ENCODE results near the gene DTNA. TPM values are rescaled to one million over a fixed set of nuclear protein-coding genes. Genes with fewer than 3 reads are reported as not detected.

Gene DTNA
- total RNA-seq, 2 experiments from 2014 or later, result not detected

DNA sequence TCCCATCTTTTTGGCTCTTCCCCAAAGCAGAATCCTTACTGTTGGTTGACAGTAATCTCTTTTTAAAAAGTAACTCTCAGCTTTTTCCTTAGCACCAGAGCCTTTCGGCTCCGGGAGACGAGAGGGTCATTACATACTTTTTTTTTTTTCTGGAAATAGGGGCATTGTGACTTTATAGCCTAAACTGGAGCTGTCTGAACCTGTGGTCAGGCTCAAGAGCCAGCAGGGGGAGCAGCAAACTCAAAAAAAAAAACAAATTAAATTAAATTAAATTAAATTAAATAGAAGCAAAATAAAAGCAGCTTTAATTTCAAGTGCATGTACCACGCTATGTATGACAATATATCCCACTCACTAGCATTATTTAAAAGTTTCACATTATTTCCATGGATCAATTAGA, 156.6 kb downstream of the DTNA start:
- peaks cover 30% of the 10 kb centered on the region for H3K4me1 Mint-ChIP-seq
- peaks cover 2% of the 10 kb centered on the region for H3K36me3 Mint-ChIP-seq
- ATAC-seq (no peak), DNase-seq (no peak)
- no peak overlapping the region for H3K4me3 Mint-ChIP-seq
- H3K27me3 Mint-ChIP-seq, result peaks cover 25% of the 10 kb centered on the region
- no peak overlapping the region for H3K27ac Mint-ChIP-seq
- H3K9me3 Mint-ChIP-seq (ENCODE audit: low read depth), result no peaks in the 10 kb centered on the region
- CTCF ChIA-PET, result no interaction called here

DNA sequence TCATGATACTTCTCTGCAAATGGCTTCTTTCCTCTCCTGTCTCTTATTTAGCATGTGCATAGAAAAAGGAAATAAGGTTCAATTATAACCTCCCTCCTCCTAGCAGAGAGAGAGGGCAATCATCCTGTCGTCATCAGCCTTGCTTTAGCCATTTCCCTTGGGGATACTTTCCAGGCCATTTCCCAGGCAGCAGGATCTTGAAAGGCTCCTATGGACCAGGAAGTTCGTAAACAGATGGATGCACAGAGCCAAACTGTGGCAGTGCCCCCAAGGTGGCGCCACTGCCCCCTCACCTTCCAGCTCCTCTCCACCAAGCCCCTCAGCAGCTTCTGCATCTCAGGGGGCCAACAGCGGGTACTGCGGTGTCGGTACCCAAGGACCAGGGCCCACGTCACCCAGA, 157.4 kb downstream of the DTNA start:
- ATAC-seq (no peak), DNase-seq (no peak)
- Mint-ChIP-seq H3K4me1 (peaks cover 31% of the 10 kb centered on the region), H3K27ac (no peak overlapping the region), H3K36me3 (peaks cover 2% of the 10 kb centered on the region), H3K9me3 (ENCODE audit: low read depth) (no peaks in the 10 kb centered on the region), H3K27me3 (peaks cover 21% of the 10 kb centered on the region), H3K4me3 (no peak overlapping the region)
- CTCF ChIA-PET, result interaction anchor here (0.7 kb wide), 1 partner anchor 21 kb away, joined by 3 read pairs; no protein-coding TSS in a partner anchor

DNA sequence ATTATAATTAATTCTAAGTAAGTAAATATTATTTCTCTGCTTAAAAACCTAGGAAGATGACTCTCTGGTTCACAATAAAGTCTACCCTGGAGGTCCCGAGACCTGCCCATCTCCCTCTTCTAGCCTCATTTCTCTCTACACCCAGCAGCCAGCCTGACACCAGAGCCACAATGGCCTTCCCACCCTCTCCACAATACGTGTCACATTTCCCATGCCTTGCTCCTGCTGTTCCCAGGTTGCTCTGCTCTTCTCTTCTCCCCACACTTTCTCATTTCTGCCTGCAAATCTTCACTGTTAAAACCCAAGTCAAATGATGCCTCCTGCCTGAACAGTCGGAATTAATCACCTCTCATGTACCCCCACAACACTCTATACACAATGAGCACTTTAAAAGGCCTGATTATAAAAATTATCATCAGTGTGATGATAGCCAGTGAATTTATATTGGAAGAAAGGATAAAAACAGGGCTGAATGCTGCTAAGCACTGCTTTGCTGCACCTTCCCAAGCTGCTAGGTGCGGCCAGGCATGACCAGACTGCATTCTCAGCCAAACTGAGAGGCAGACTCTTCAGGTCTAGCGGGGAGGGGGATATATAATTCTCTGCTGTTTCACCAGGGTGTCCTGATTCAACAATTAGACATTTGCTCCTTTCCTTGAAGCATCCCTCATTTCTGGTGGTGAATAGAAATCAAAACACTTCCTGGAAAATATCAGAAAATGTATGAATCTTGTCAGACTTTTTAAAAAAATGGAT, 160.6 kb downstream of the DTNA start:
- Mint-ChIP-seq H3K27ac (no peak overlapping the region), H3K27me3 (peaks cover 14% of the 10 kb centered on the region), H3K36me3 (no peaks in the 10 kb centered on the region), H3K9me3 (ENCODE audit: low read depth) (no peaks in the 10 kb centered on the region), H3K4me1 (peaks cover 25% of the 10 kb centered on the region), H3K4me3 (no peak overlapping the region)
- no peak for ATAC-seq
- DNase-seq, result no peak
- CTCF ChIA-PET, result no interaction called here

DNA sequence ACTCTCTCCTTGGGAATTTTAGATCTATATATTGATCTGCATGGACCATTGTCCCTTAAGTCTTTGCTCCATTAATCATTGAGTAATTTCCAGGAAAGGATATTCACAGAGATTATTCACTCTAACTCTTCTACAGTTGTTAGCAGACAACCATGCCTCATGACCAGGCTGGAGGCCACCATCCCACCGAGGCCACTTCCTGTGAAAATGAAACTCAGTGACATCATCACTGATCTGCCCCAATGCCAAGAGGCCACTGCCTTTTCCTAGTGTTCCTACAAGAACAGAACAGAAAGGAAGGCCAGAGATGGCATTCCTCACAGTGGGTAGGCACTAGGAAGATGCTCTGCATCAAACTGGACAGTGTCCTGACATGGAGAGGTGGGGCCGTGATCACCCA, 161.3 kb downstream of the DTNA start:
- no peak overlapping the region for H3K27ac Mint-ChIP-seq
- H3K4me1 Mint-ChIP-seq, result peaks cover 20% of the 10 kb centered on the region
- peaks cover 11% of the 10 kb centered on the region for H3K27me3 Mint-ChIP-seq
- ATAC-seq (peak; percentile 53), DNase-seq (peak; percentile 54)
- H3K9me3 Mint-ChIP-seq (ENCODE audit: low read depth), result no peaks in the 10 kb centered on the region
- no peak overlapping the region for H3K4me3 Mint-ChIP-seq
- CTCF ChIA-PET, result no interaction called here
- H3K36me3 Mint-ChIP-seq, result no peaks in the 10 kb centered on the region

DNA sequence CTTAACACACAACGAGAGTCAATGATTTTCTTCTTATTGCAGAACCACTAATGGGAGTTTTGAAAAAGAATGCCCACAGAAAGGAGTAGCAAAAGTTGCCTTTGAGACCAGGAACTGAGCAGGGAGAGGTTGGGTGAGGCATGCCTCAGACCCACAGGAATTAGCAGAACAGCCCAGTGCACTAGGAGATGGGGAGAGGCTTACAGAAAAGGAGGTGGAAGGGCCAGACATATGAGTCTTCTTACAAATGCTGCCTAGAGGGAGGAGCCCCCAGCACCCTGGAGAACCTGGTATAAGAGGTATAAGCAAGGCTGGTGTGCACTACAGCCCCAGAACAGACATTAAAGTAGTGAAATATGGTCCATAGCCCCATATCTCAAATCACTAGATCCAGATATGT, 162.0 kb downstream of the DTNA start:
- DNase-seq (no peak), ATAC-seq (no peak)
- H3K27ac Mint-ChIP-seq, result no peak overlapping the region
- H3K4me1 Mint-ChIP-seq, result peaks cover 14% of the 10 kb centered on the region
- H3K4me3 Mint-ChIP-seq, result no peak overlapping the region
- CTCF ChIA-PET, result no interaction called here
- peaks cover 11% of the 10 kb centered on the region for H3K27me3 Mint-ChIP-seq
- no peaks in the 10 kb centered on the region for H3K9me3 Mint-ChIP-seq (ENCODE audit: low read depth)
- H3K36me3 Mint-ChIP-seq, result no peaks in the 10 kb centered on the region

DNA sequence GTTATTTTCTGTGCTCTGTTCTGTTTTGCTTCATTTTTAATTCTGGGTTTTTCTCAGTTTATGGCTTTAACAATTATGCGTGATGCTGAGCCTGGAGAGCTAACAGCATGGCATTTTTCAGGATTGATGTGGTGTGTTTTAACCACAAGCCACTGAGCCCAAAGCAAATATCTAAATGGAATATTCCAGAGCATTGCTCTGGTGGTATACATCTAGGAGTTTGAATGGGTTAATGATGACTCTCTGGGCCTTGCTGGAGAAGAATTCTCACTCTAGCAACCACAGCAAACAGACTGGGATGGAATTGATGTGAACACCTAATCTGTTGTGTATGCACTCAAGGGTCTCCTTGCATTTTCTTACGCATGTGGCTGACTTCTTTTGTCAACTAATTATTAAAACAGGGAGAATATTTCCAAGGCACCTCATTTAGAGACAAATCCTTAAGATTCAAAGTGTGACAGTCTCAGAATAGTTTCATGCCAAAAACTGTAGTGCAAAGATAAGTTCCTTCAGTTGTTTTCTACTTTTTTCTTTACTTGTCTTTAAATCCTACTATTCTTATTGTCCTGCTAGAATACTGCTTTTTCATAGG, 164.0 kb downstream of the DTNA start:
- H3K4me1 Mint-ChIP-seq, result peaks cover 12% of the 10 kb centered on the region
- no peaks in the 10 kb centered on the region for H3K36me3 Mint-ChIP-seq
- H3K4me3 Mint-ChIP-seq, result no peak overlapping the region
- H3K27me3 Mint-ChIP-seq, result peaks cover 14% of the 10 kb centered on the region
- no peak overlapping the region for H3K27ac Mint-ChIP-seq
- CTCF ChIA-PET, result no interaction called here
- DNase-seq (no peak), ATAC-seq (no peak)
- H3K9me3 Mint-ChIP-seq (ENCODE audit: low read depth), result no peaks in the 10 kb centered on the region

DNA sequence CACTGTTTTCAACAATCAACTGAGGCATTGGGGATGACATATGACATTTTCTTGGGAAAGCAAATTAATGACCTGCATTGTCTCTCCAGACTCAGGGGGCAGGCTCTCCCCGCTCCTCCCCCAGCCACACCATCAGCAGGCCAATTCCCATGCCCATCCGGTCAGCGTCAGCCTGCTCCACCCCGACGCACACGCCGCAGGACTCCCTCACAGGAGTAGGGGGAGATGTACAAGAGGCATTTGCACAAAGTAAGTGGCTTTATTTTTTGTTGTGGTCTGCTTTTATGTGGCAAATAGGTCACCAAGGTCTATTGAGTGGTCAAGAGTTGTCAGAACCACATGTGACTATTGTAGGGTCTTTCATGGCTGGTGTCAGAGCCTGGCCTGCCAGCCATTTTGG, 165.1 kb downstream of the DTNA start:
- CTCF ChIA-PET, result no interaction called here
- ATAC-seq (no peak), DNase-seq (no peak)
- Mint-ChIP-seq H3K4me1 (peaks cover 12% of the 10 kb centered on the region), H3K36me3 (no peaks in the 10 kb centered on the region), H3K4me3 (no peak overlapping the region), H3K9me3 (ENCODE audit: low read depth) (no peaks in the 10 kb centered on the region), H3K27me3 (peaks cover 13% of the 10 kb centered on the region), H3K27ac (no peak overlapping the region)

DNA sequence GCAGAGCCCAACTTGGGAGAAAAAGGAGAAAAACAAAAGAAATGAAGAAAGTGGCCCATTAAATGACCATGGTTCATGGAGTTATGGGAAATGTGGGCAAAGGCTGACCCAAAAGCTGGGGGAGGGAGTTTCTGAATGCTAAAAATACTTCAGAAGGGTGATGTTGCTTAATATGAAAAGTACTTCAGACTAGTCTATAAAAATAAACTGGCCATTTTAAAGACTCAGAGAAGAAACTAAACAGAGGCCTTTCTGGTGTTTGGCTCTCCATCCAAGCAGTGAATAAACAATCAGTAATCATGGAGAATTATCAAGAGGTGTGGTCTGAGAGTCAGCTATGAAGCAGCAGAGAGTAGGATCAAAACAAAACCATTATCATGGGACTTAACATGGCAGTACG, 170.3 kb downstream of the DTNA start:
- ATAC-seq, result no peak
- no peak overlapping the region for H3K27ac Mint-ChIP-seq
- H3K9me3 Mint-ChIP-seq (ENCODE audit: low read depth), result no peaks in the 10 kb centered on the region
- no peak for DNase-seq
- H3K4me1 Mint-ChIP-seq, result no peaks in the 10 kb centered on the region
- H3K36me3 Mint-ChIP-seq, result no peaks in the 10 kb centered on the region
- peaks cover 9% of the 10 kb centered on the region for H3K27me3 Mint-ChIP-seq
- CTCF ChIA-PET, result no interaction called here
- H3K4me3 Mint-ChIP-seq, result no peak overlapping the region

DNA sequence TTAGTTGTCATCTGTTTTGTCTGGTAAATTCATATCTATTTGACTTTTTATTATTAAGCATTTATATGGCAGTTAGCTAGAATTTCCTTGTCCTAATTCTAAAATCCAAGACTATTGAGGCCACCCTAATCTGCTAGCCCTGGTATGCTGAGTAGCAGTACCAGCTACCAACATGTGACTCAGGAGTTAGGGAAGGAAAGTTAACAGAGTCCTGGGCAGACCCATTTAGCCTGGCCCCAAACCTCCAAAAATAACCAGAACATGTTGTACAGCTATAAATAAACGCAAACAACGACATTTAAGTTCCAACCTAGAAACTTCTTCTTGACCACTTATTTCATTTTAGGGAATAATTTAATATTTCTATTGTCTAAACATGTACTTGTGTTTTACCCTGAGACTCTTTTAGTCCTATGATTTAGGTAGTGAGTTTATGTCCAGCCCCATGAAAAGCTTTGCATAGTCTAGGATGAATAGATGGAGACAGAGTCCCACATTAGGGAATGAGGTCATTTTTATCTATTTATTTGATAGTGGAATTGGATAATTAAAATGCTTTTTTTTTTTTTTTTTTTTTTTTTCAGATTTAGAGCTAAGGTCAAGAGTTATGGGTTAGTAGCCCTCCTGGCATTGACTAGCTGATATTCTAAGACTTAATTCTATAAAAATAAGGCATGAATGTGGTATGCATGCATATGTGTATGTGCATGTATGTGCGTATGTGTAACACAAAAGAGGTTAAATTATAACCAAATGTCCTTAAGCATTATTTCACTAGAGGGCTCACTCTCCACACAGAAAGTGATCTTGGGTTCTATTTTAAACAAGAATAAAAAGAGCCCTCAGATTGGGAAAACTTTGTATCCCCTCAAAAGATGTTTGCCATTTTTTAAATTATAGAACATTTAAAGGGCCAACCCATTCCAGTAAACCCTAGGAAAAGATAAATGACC, 171.1 kb downstream of the DTNA start:
- Mint-ChIP-seq H3K9me3 (ENCODE audit: low read depth) (no peaks in the 10 kb centered on the region), H3K27me3 (peaks cover 9% of the 10 kb centered on the region), H3K27ac (no peak overlapping the region), H3K36me3 (no peaks in the 10 kb centered on the region), H3K4me1 (no peaks in the 10 kb centered on the region), H3K4me3 (no peak overlapping the region)
- ATAC-seq, result no peak
- CTCF ChIA-PET, result no interaction called here
- no peak for DNase-seq

DNA sequence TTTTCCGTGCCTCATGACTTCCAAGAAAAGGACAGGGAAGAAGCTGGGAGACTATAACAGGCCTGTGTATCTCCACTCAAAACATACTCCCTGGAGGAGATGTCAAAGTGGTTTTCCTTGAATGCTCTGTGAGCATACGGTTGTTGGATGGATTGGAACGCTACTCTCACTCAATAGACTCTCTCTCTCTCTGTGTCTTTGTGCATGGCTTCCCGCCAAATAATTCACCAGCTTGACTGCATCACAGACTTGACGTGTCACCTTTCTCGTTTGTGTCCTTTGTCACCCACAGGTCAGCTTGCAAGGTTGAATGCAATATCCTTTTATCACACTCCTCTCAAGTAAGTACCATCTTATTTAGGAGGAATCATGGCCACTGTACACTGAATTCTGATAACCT, 174.3 kb downstream of the DTNA start:
- no peak for ATAC-seq
- Mint-ChIP-seq H3K4me1 (no peaks in the 10 kb centered on the region), H3K9me3 (ENCODE audit: low read depth) (no peaks in the 10 kb centered on the region)

DNA sequence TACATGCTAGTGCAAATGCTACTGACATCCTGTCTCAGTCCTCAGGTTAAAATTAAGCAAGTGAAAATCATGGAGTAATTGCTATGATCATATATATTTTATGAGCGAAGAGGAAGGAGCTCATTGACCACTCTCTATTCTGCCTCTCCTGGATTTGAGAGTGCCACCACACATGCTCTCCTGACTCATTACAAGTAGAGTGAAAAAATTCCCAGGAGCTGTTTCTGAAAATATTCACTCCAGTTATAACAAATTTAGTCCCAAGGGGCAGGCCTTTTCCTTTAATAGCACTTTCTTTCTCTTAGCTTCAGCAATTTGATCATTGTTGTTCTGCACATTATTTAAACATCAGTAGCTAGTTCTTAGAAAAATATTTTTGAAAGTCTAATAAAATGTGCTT, 176.1 kb downstream of the DTNA start:
- Mint-ChIP-seq H3K27ac (no peak overlapping the region), H3K4me1 (peaks cover 2% of the 10 kb centered on the region), H3K4me3 (no peak overlapping the region), H3K36me3 (no peaks in the 10 kb centered on the region), H3K27me3 (no peaks in the 10 kb centered on the region), H3K9me3 (ENCODE audit: low read depth) (peaks cover 2% of the 10 kb centered on the region)
- ATAC-seq (no peak), DNase-seq (no peak)
- CTCF ChIA-PET, result interaction anchor here (0.9 kb wide), 1 partner anchor 8 kb away, joined by 3 read pairs; no protein-coding TSS in a partner anchor

More for the DNA sequence above, 174.3 kb downstream of the DTNA start:
- Mint-ChIP-seq H3K27me3 (peaks cover 6% of the 10 kb centered on the region), H3K27ac (no peak overlapping the region), H3K4me3 (no peak overlapping the region), H3K36me3 (no peaks in the 10 kb centered on the region)
- CTCF ChIA-PET, result no interaction called here
- no peak for DNase-seq

DNA sequence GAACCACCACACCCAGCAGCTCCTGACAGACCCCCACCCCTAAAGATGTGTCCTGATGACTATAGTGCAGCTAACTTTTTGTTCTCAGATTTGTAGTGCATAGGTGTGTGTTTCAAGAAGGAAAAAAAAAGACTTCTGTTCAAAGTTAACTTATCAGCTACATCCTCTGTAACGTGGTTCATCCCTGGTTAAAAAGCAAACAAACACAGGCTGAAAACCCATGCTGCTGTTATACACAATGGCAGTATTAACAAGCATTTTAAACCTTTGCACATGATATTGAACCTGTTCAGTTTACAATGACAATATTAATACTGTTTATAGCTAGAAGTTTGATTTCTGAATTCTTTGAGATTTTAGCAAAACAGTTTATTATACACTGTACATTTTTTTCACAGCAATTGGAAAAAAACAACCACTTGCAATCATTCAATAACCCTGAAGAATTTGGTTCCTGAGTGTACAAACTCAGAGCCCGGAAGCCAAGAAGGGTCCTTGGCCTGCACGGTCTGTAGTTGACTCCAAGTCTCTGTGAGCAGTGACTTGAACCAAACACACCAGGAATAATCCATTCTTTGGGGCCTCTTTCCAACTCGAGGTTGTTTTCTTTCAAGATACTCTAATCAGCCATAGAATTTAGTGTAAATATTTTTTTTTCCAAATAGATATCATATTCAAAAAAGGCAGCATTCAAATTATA, 177.9 kb downstream of the DTNA start:
- H3K4me1 Mint-ChIP-seq, result peaks cover 2% of the 10 kb centered on the region
- no peak overlapping the region for H3K27ac Mint-ChIP-seq
- H3K36me3 Mint-ChIP-seq, result no peaks in the 10 kb centered on the region
- peaks cover 2% of the 10 kb centered on the region for H3K9me3 Mint-ChIP-seq (ENCODE audit: low read depth)
- ATAC-seq, result no peak
- no peak for DNase-seq
- H3K27me3 Mint-ChIP-seq, result peaks cover 8% of the 10 kb centered on the region
- CTCF ChIA-PET, result no interaction called here
- no peak overlapping the region for H3K4me3 Mint-ChIP-seq

DNA sequence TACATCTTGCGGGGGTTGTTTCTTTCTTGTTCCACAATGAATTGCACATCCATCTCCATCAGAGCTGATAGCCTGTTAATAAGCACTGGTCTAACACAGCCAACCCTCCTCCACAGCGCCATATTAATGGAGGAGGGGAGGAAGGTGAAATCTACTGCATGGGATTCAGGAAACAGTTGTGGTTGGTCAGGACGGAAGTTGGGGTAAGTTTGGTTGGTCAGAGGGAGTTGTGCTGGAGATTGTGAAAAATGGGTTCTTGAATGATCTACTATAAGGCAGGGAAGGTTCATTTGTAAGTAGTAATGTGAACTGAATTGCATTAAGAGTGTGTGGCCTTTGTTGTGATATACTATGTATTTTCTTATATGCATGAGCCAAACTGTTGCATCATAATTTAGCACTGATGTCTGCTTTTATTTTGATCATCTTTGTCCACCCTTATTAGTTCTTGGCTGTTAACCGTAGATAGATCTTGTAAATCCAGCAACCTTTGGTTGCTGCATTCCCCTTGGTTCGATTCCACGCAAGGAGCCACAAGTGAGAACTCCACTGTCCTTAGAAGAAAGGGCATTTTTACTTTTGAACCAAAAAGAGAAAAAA, 180.5 kb downstream of the DTNA start:
- no peak overlapping the region for H3K4me3 Mint-ChIP-seq
- H3K9me3 Mint-ChIP-seq (ENCODE audit: low read depth), result peaks cover 2% of the 10 kb centered on the region
- peaks cover 2% of the 10 kb centered on the region for H3K4me1 Mint-ChIP-seq
- H3K27ac Mint-ChIP-seq, result no peak overlapping the region
- DNase-seq (no peak), ATAC-seq (no peak)
- CTCF ChIA-PET, result no interaction called here
- H3K36me3 Mint-ChIP-seq, result no peaks in the 10 kb centered on the region
- peaks cover 14% of the 10 kb centered on the region for H3K27me3 Mint-ChIP-seq
